Natural killer cell (primary cell): ENCODE results near the gene IMMT. TPM values are rescaled to one million over a fixed set of nuclear protein-coding genes. Genes with fewer than 3 reads are reported as not detected.

ENCODE experiments used
- ATAC-seq, 3 donors: fragments of 150-1000 bp in 2 of 3; fragments of 200-7000 bp in 1 of 3; cut with Tn5 transposase; 1 replicate in 1 of 3; 2 replicates in 2 of 3; pipeline ENCODE4 v1.10.0; 2021; ENCODE audit warnings: mild to moderate bottlenecking in 2 of 3, moderate library complexity in 2 of 3
- DNase-seq, 2 donors: peaks; one replicate each; pipeline versions ENCODE4 v3.0.0 to v3.0.0-alpha.2; 2013 to 2021; ENCODE audit warnings: mixed read lengths in 1 of 2
- H3K27ac ChIP-seq: one replicate; pipeline ENCODE4 v1.5.1; 2013; ENCODE audit warnings: mild to moderate bottlenecking, low read length
- H3K27me3 ChIP-seq: one replicate; pipeline ENCODE4 v1.6.1; 2013; ENCODE audit warnings: low read length; ENCODE audit not compliant: control insufficient read depth, insufficient read depth
- H3K36me3 ChIP-seq: one replicate; pipeline ENCODE4 v1.6.1; 2013; ENCODE audit warnings: low read length; ENCODE audit not compliant: control insufficient read depth, insufficient read depth
- H3K4me1 ChIP-seq: one replicate; pipeline ENCODE4 v1.6.1; 2013; ENCODE audit warnings: low read length; ENCODE audit not compliant: control insufficient read depth, insufficient read depth
- H3K4me3 ChIP-seq: one replicate; pipeline ENCODE4 v1.5.1; 2013; ENCODE audit warnings: low read length
- H3K9me3 ChIP-seq: one replicate; pipeline ENCODE4 v1.6.1; 2013; ENCODE audit warnings: low read length; ENCODE audit not compliant: control insufficient read depth, insufficient read depth
- H3K27ac Mint-ChIP-seq, 2 donors: one replicate each; pipeline ENCODE4 v1.8.0; 2022; ENCODE audit warnings: mild to moderate bottlenecking in 2 of 2, mixed read lengths in 2 of 2, moderate library complexity in 1 of 2
- H3K27me3 Mint-ChIP-seq, 2 donors: one replicate each; pipeline ENCODE4 v1.8.0; 2022; ENCODE audit warnings: low read depth in 2 of 2, mixed read lengths in 2 of 2
- H3K36me3 Mint-ChIP-seq: one replicate; pipeline ENCODE4 v1.8.0; 2022; ENCODE audit warnings: mixed read lengths
- H3K4me1 Mint-ChIP-seq, 2 donors: one replicate each; pipeline ENCODE4 v1.8.0; 2022; ENCODE audit warnings: mixed read lengths in 2 of 2
- H3K4me3 Mint-ChIP-seq: one replicate; pipeline ENCODE4 v1.8.0; 2022; ENCODE audit warnings: mild to moderate bottlenecking, moderate library complexity, mixed read lengths
- H3K9me3 Mint-ChIP-seq, 2 donors: one replicate each; pipeline ENCODE4 v1.8.0; 2022; ENCODE audit warnings: mixed read lengths in 2 of 2
- CTCF ChIP-seq: fragments of 200-600 bp; IDR thresholded peaks from one replicate; pipeline ENCODE4 v1.8.0; 2022; ENCODE audit warnings: antibody characterized with exemption
- WGBS: methylation state at CpG from one replicate; pipeline ENCODE4 v1.1.7; 2013; ENCODE audit warnings: missing lambda C conversion rate; ENCODE audit not compliant: insufficient coverage; 5-methylcytosine and 5-hydroxymethylcytosine counted together
- intact Hi-C: fragments of 100-400 bp; cut with micrococcal nuclease; formaldehyde crosslinking; loops from one replicate; pipeline ENCODE4 v1.14.2; 2022
- total RNA-seq, 4 donors: library from RNA; stranded (reverse); fragments of 120-200 nt in 1 of 4; gene quantifications; one replicate each; pipeline versions ENCODE4 v1.2.3 to v1.2.4, GENCODE V29; 2013 to 2022

IMMT gene
- total RNA-seq, 3 donors from 2014 or later (not counting 1 experiment from before 2014, with no cell fraction given), result 54.5 to 62.6 (median 59.0) TPM

- H3K27ac Mint-ChIP-seq, result no peak overlapping the region
- Histone ChIP-seq H3K4me1 (no peaks in the 10 kb centered on the region), H3K27me3 (no peaks in the 10 kb centered on the region), H3K27ac (no peak overlapping the region), H3K9me3 (no peaks in the 10 kb centered on the region), H3K36me3 (peaks cover 46% of the 10 kb centered on the region), H3K4me3 (no peak overlapping the region)
- intact Hi-C loops, result no loop called here
- DNase-seq (no peak), ATAC-seq (no peak)
- WGBS, result no CpG with 5 or more reads among the region's 1 CpG
- H3K36me3 Mint-ChIP-seq, result peaks cover 28% of the 10 kb centered on the region
- H3K4me3 Mint-ChIP-seq, result no peak overlapping the region
- H3K4me1 Mint-ChIP-seq, result peaks cover 12 to 14% of the 10 kb centered on the region in 2 donors
- H3K9me3 Mint-ChIP-seq, result no peaks in the 10 kb centered on the region
- no peak for TF ChIP-seq CTCF
- no peaks in the 10 kb centered on the region for H3K27me3 Mint-ChIP-seq
Observed at GRCh38 chr2:86097913-86098312, 97.3 kb downstream of the IMMT start.

- no peaks in the 10 kb centered on the region for H3K27me3 Mint-ChIP-seq
- DNase-seq (no peak), ATAC-seq (no peak)
- H3K36me3 Mint-ChIP-seq, result peaks cover 28% of the 10 kb centered on the region
- no peaks in the 10 kb centered on the region for H3K9me3 Mint-ChIP-seq
- WGBS, result 93% methylated on average over 1 of the region's 3 CpGs
- Histone ChIP-seq H3K27me3 (no peaks in the 10 kb centered on the region), H3K4me1 (no peaks in the 10 kb centered on the region), H3K4me3 (no peak overlapping the region), H3K27ac (no peak overlapping the region), H3K36me3 (peaks cover 48% of the 10 kb centered on the region), H3K9me3 (no peaks in the 10 kb centered on the region)
- no peak overlapping the region for H3K27ac Mint-ChIP-seq
- intact Hi-C loops, result no loop called here
- no peak for TF ChIP-seq CTCF
- H3K4me1 Mint-ChIP-seq, result peaks cover 7 to 10% of the 10 kb centered on the region in 2 donors
- H3K4me3 Mint-ChIP-seq, result no peak overlapping the region
Observed at GRCh38 chr2:86097114-86097896, 98.0 kb downstream of the IMMT start.

- intact Hi-C loops, result no loop called here
- Histone ChIP-seq H3K36me3 (peaks cover 48% of the 10 kb centered on the region), H3K9me3 (no peaks in the 10 kb centered on the region), H3K27ac (no peak overlapping the region), H3K27me3 (no peaks in the 10 kb centered on the region), H3K4me3 (no peak overlapping the region), H3K4me1 (no peaks in the 10 kb centered on the region)
- ATAC-seq (no peak), DNase-seq (no peak)
- no peak overlapping the region for H3K4me3 Mint-ChIP-seq
- no peaks in the 10 kb centered on the region for H3K27me3 Mint-ChIP-seq
- no peak overlapping the region for H3K27ac Mint-ChIP-seq
- 87% methylated on average over 1 of the region's 1 CpG for WGBS
- H3K4me1 Mint-ChIP-seq, result peaks cover 5 to 7% of the 10 kb centered on the region in 2 donors
- H3K36me3 Mint-ChIP-seq, result peaks cover 33% of the 10 kb centered on the region
- H3K9me3 Mint-ChIP-seq, result no peaks in the 10 kb centered on the region
- TF ChIP-seq CTCF, result no peak
Observed at GRCh38 chr2:86094229-86094628, 101.0 kb downstream of the IMMT start.

Other genes with a start within 250 kb of the IMMT start
- 10 to 100 TPM; 19.7 to 26.5 (median 22.8) TPM for gene POLR1A, start 89.6 kb downstream of the IMMT start, total RNA-seq
- 100 to 1,000 TPM; 115 to 146 (median 128) TPM for gene PTCD3, start 89.2 kb downstream of the IMMT start, total RNA-seq
- 10 to 100 TPM in 1 of 3 donors, 1 to 10 TPM in 2; 8.5 to 15.1 (median 9.4) TPM for gene MRPL35, start 4.0 kb upstream of the IMMT start, total RNA-seq
- gene REEP1, start 142.2 kb upstream of the IMMT start, total RNA-seq, result under 1 TPM in 1 of 3 donors, not detected in 2; 0.10 TPM
- 100 to 1,000 TPM; 172 to 195 (median 188) TPM for gene KDM3A, start 245.9 kb upstream of the IMMT start, total RNA-seq